Ammon's horn (tissue), 1 donor: ENCODE results near the gene KRTAP26-1.

Experiments used
- DNase-seq: peaks from one replicate; pipeline ENCODE4 v3.0.0-alpha.2; 2016; ENCODE audit warnings: low spot score

The KRTAP26-1 gene

DNA sequence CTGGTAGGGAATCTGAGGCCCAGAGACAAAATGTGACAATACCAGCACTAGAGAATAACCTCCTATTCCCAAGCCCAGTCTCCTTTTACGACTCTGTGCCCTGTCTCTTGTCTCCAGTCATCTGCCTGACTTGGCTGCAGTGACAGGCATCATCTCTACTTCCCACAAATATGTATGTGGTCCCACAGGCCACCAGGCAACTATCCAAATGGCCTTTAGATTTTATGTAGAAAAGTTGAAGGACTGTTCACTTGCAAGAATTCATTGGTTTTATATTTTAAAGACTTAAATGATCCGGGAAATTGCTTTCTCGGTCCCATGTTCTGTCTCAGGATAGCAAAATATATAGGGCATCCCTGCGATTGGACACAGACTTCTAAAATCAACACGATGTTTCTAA, 49.0 kb downstream of the KRTAP26-1 start:
- no peak for DNase-seq

DNA sequence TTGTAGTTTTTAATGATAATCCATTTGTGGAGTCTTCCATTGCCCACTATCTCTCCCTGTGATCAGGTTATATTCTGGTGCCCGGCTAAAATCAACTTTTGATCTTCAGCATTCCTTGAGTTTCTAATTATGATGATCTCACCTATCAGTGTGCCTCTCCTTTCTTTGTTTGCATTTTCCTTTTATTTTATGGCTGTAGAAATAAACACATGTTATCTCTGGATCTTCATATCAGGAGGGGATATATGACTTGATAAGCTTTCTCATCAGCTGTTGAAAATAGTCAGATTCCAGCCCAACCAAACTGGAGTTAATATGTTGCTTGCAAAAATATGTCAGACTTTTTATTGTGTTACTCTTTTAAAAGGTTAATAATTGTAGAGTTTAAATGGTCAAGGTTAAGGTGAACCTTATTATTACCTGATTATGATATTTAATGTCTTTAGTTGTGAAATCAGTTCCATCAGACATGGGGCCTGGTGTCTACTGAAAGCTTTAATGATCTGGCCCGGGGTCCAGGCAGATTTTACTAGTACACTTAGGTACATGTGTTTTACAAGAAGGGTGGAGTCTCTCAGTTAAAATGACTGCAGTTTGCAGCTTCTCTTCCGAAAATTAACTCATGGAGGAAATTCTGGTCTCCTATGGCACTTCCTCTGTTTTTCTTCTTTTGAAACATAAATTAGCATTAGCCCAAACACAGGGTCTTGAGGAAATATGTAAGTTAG, 50.1 kb downstream of the KRTAP26-1 start:
- DNase-seq = no peak
